ENCODE results near the gene NALCN. TPM values are rescaled to one million over a fixed set of nuclear protein-coding genes. Genes with fewer than 3 reads are reported as not detected.

NALCN gene
- total RNA-seq, 5 donors from 2014 or later (not counting 1 experiment from before 2014, with no cell fraction given): not detected

GRCh38 chr13:101291206-101291605, 125.1 kb downstream of the NALCN start:
- H3K4me1 Mint-ChIP-seq: no peaks in the 10 kb centered on the region
- Histone ChIP-seq H3K4me1 (ENCODE audit: control insufficient read depth in 1 of 2, extremely low read depth in 1 of 2, insufficient read depth in 2 of 2, low read length in 2 of 2) (no peaks in the 10 kb centered on the region), H3K36me3 (ENCODE audit: control insufficient read depth in 2 of 2, extremely low read depth in 1 of 2, insufficient read depth in 1 of 2, low read length in 1 of 2) (no peaks in the 10 kb centered on the region), H3K27me3 (replicated peaks in 1 of 2; ENCODE audit: control insufficient read depth in 2 of 2, extremely low read depth in 1 of 2, insufficient read depth in 2 of 2, low read length in 1 of 2) (no peaks in the 10 kb centered on the region), H3K9me3 (no peaks in the 10 kb centered on the region), H3K4me3 (ENCODE audit: control insufficient read depth in 1 of 2, extremely low read depth in 1 of 2, low read length in 1 of 2) (no peak overlapping the region), H3K27ac (ENCODE audit: low read length) (no peak overlapping the region)
- 83% methylated on average over 2 of the region's 2 CpGs for WGBS (ENCODE audit: insufficient coverage)
- H3K36me3 Mint-ChIP-seq: no peaks in the 10 kb centered on the region
- no peak overlapping the region for H3K4me3 Mint-ChIP-seq
- POLR2A ChIA-PET: no interaction called here
- no peak overlapping the region for H3K27ac Mint-ChIP-seq
- no peak for ATAC-seq (replicated peaks in 1 of 4)
- CTCF ChIA-PET: no interaction called here
- peaks cover 2 to 8% of the 10 kb centered on the region in 2 donors for H3K27me3 Mint-ChIP-seq
- H3K9me3 Mint-ChIP-seq: peaks cover 0 to 8% (median 7%) of the 10 kb centered on the region in 3 donors
- no peak for DNase-seq

- no peaks in the 10 kb centered on the region for H3K4me1 ChIP-seq (ENCODE audit: control insufficient read depth in 1 of 2, extremely low read depth in 1 of 2, insufficient read depth in 2 of 2, low read length in 2 of 2)
- H3K27ac Mint-ChIP-seq: no peak overlapping the region
- ChIA-PET POLR2A (no interaction called here), CTCF (no interaction called here)
- peaks cover 2 to 8% of the 10 kb centered on the region in 2 donors for H3K27me3 Mint-ChIP-seq
- H3K36me3 Mint-ChIP-seq: no peaks in the 10 kb centered on the region
- no peak for ATAC-seq (replicated peaks in 1 of 4)
- no peaks in the 10 kb centered on the region for H3K27me3 ChIP-seq (replicated peaks in 1 of 2; ENCODE audit: control insufficient read depth in 2 of 2, extremely low read depth in 1 of 2, insufficient read depth in 2 of 2, low read length in 1 of 2)
- no peaks in the 10 kb centered on the region for H3K4me1 Mint-ChIP-seq
- WGBS (ENCODE audit: insufficient coverage): no CpG with 5 or more reads among the region's 5 CpGs
- peaks cover 0 to 5% (median 3%) of the 10 kb centered on the region in 3 donors for H3K9me3 Mint-ChIP-seq
- H3K36me3 ChIP-seq (ENCODE audit: control insufficient read depth in 2 of 2, extremely low read depth in 1 of 2, insufficient read depth in 1 of 2, low read length in 1 of 2): no peaks in the 10 kb centered on the region
- H3K4me3 ChIP-seq (ENCODE audit: control insufficient read depth in 1 of 2, extremely low read depth in 1 of 2, low read length in 1 of 2): no peak overlapping the region
- no peak overlapping the region for H3K27ac ChIP-seq (ENCODE audit: low read length)
- no peak overlapping the region for H3K4me3 Mint-ChIP-seq
- DNase-seq: peak in 1 of 35 experiments; percentile 2
- no peaks in the 10 kb centered on the region for H3K9me3 ChIP-seq
These were observed 126.5 kb downstream of the NALCN start for GRCh38 chr13:101289764-101290163.

GRCh38 chr13:101283782-101284181, 132.5 kb downstream of the NALCN start:
- ATAC-seq (replicated peaks in 1 of 4): no peak
- WGBS (ENCODE audit: insufficient coverage): no CpG with 5 or more reads among the region's 3 CpGs
- Histone ChIP-seq H3K9me3 (no peaks in the 10 kb centered on the region), H3K36me3 (ENCODE audit: control insufficient read depth in 2 of 2, extremely low read depth in 1 of 2, insufficient read depth in 1 of 2, low read length in 1 of 2) (no peaks in the 10 kb centered on the region), H3K27me3 (replicated peaks in 1 of 2; ENCODE audit: control insufficient read depth in 2 of 2, extremely low read depth in 1 of 2, insufficient read depth in 2 of 2, low read length in 1 of 2) (no peaks in the 10 kb centered on the region), H3K4me3 (ENCODE audit: control insufficient read depth in 1 of 2, extremely low read depth in 1 of 2, low read length in 1 of 2) (no peak overlapping the region), H3K4me1 (ENCODE audit: control insufficient read depth in 1 of 2, extremely low read depth in 1 of 2, insufficient read depth in 2 of 2, low read length in 2 of 2) (no peaks in the 10 kb centered on the region), H3K27ac (ENCODE audit: low read length) (no peak overlapping the region)
- peaks cover 0 to 4% (median 0%) of the 10 kb centered on the region in 3 donors for H3K9me3 Mint-ChIP-seq
- no peak overlapping the region for H3K27ac Mint-ChIP-seq
- no peak overlapping the region for H3K4me3 Mint-ChIP-seq
- CTCF ChIA-PET: no interaction called here
- H3K27me3 Mint-ChIP-seq: peaks cover 0 to 2% of the 10 kb centered on the region in 2 donors
- no peak for DNase-seq
- POLR2A ChIA-PET: interaction anchor here in 1 of 2 donors (0.6 kb wide), 1 partner anchor 107 kb away, joined by 3 read pairs; no protein-coding TSS in a partner anchor
- no peaks in the 10 kb centered on the region for H3K36me3 Mint-ChIP-seq
- no peaks in the 10 kb centered on the region for H3K4me1 Mint-ChIP-seq

- H3K4me1 Mint-ChIP-seq: no peaks in the 10 kb centered on the region
- Histone ChIP-seq H3K9me3 (no peaks in the 10 kb centered on the region), H3K4me1 (ENCODE audit: control insufficient read depth in 1 of 2, extremely low read depth in 1 of 2, insufficient read depth in 2 of 2, low read length in 2 of 2) (no peaks in the 10 kb centered on the region), H3K36me3 (ENCODE audit: control insufficient read depth in 2 of 2, extremely low read depth in 1 of 2, insufficient read depth in 1 of 2, low read length in 1 of 2) (no peaks in the 10 kb centered on the region), H3K27ac (ENCODE audit: low read length) (no peak overlapping the region), H3K27me3 (replicated peaks in 1 of 2; ENCODE audit: control insufficient read depth in 2 of 2, extremely low read depth in 1 of 2, insufficient read depth in 2 of 2, low read length in 1 of 2) (no peaks in the 10 kb centered on the region), H3K4me3 (ENCODE audit: control insufficient read depth in 1 of 2, extremely low read depth in 1 of 2, low read length in 1 of 2) (no peak overlapping the region)
- ChIA-PET CTCF (no interaction called here), POLR2A (no interaction called here)
- no peak overlapping the region for H3K27ac Mint-ChIP-seq
- DNase-seq: no peak
- no CpG with 5 or more reads among the region's 9 CpGs for WGBS (ENCODE audit: insufficient coverage)
- H3K36me3 Mint-ChIP-seq: no peaks in the 10 kb centered on the region
- ATAC-seq (replicated peaks in 1 of 4): no peak
- no peak overlapping the region for H3K4me3 Mint-ChIP-seq
- H3K9me3 Mint-ChIP-seq: no peaks in the 10 kb centered on the region
- peaks cover 0 to 8% of the 10 kb centered on the region in 2 donors for H3K27me3 Mint-ChIP-seq
These were observed 143.4 kb downstream of the NALCN start for GRCh38 chr13:101272886-101273285.

- ATAC-seq (replicated peaks in 1 of 4) (no peak), DNase-seq (no peak)
- Histone ChIP-seq H3K36me3 (ENCODE audit: control insufficient read depth in 2 of 2, extremely low read depth in 1 of 2, insufficient read depth in 1 of 2, low read length in 1 of 2) (no peaks in the 10 kb centered on the region), H3K27ac (ENCODE audit: low read length) (no peak overlapping the region), H3K27me3 (replicated peaks in 1 of 2; ENCODE audit: control insufficient read depth in 2 of 2, extremely low read depth in 1 of 2, insufficient read depth in 2 of 2, low read length in 1 of 2) (no peaks in the 10 kb centered on the region), H3K4me1 (ENCODE audit: control insufficient read depth in 1 of 2, extremely low read depth in 1 of 2, insufficient read depth in 2 of 2, low read length in 2 of 2) (no peaks in the 10 kb centered on the region), H3K4me3 (ENCODE audit: control insufficient read depth in 1 of 2, extremely low read depth in 1 of 2, low read length in 1 of 2) (no peak overlapping the region), H3K9me3 (no peaks in the 10 kb centered on the region)
- no peaks in the 10 kb centered on the region for H3K36me3 Mint-ChIP-seq
- H3K4me1 Mint-ChIP-seq: no peaks in the 10 kb centered on the region
- H3K9me3 Mint-ChIP-seq: no peaks in the 10 kb centered on the region
- no peak overlapping the region for H3K27ac Mint-ChIP-seq
- peaks cover 0 to 8% of the 10 kb centered on the region in 2 donors for H3K27me3 Mint-ChIP-seq
- ChIA-PET CTCF (no interaction called here), POLR2A (no interaction called here)
- no peak overlapping the region for H3K4me3 Mint-ChIP-seq
- WGBS (ENCODE audit: insufficient coverage): 89% methylated on average over 11 of the region's 11 CpGs
These were observed 144.5 kb downstream of the NALCN start for GRCh38 chr13:101271681-101272245.

GRCh38 chr13:101267656-101268055, 148.7 kb downstream of the NALCN start:
- H3K4me3 Mint-ChIP-seq: no peak overlapping the region
- no peaks in the 10 kb centered on the region for H3K27me3 Mint-ChIP-seq
- ChIA-PET CTCF (no interaction called here), POLR2A (no interaction called here)
- H3K36me3 Mint-ChIP-seq: no peaks in the 10 kb centered on the region
- H3K27me3 ChIP-seq (replicated peaks in 1 of 2; ENCODE audit: control insufficient read depth in 2 of 2, extremely low read depth in 1 of 2, insufficient read depth in 2 of 2, low read length in 1 of 2): no peaks in the 10 kb centered on the region
- no peaks in the 10 kb centered on the region for H3K36me3 ChIP-seq (ENCODE audit: control insufficient read depth in 2 of 2, extremely low read depth in 1 of 2, insufficient read depth in 1 of 2, low read length in 1 of 2)
- ATAC-seq (replicated peaks in 1 of 4) (no peak), DNase-seq (no peak)
- H3K27ac Mint-ChIP-seq: no peak overlapping the region
- H3K27ac ChIP-seq (ENCODE audit: low read length): no peak overlapping the region
- WGBS (ENCODE audit: insufficient coverage): 100% methylated on average over 3 of the region's 5 CpGs
- H3K9me3 Mint-ChIP-seq: no peaks in the 10 kb centered on the region
- no peaks in the 10 kb centered on the region for H3K9me3 ChIP-seq
- no peaks in the 10 kb centered on the region for H3K4me1 Mint-ChIP-seq
- no peak overlapping the region for H3K4me3 ChIP-seq (ENCODE audit: control insufficient read depth in 1 of 2, extremely low read depth in 1 of 2, low read length in 1 of 2)
- H3K4me1 ChIP-seq (ENCODE audit: control insufficient read depth in 1 of 2, extremely low read depth in 1 of 2, insufficient read depth in 2 of 2, low read length in 2 of 2): no peaks in the 10 kb centered on the region

- DNase-seq (no peak), ATAC-seq (replicated peaks in 1 of 4) (no peak)
- WGBS (ENCODE audit: insufficient coverage): 59% methylated on average over 2 of the region's 3 CpGs
- POLR2A ChIA-PET: no interaction called here
- Mint-ChIP-seq H3K36me3 (no peaks in the 10 kb centered on the region), H3K27me3 (peaks cover 0 to 2% of the 10 kb centered on the region in 2 donors), H3K9me3 (no peaks in the 10 kb centered on the region), H3K4me1 (no peaks in the 10 kb centered on the region), H3K4me3 (no peak overlapping the region), H3K27ac (no peak overlapping the region)
- Histone ChIP-seq H3K36me3 (ENCODE audit: control insufficient read depth in 2 of 2, extremely low read depth in 1 of 2, insufficient read depth in 1 of 2, low read length in 1 of 2) (no peaks in the 10 kb centered on the region), H3K4me1 (ENCODE audit: control insufficient read depth in 1 of 2, extremely low read depth in 1 of 2, insufficient read depth in 2 of 2, low read length in 2 of 2) (no peaks in the 10 kb centered on the region), H3K4me3 (ENCODE audit: control insufficient read depth in 1 of 2, extremely low read depth in 1 of 2, low read length in 1 of 2) (no peak overlapping the region), H3K27ac (ENCODE audit: low read length) (no peak overlapping the region), H3K9me3 (no peaks in the 10 kb centered on the region), H3K27me3 (replicated peaks in 1 of 2; ENCODE audit: control insufficient read depth in 2 of 2, extremely low read depth in 1 of 2, insufficient read depth in 2 of 2, low read length in 1 of 2) (no peaks in the 10 kb centered on the region)
- CTCF ChIA-PET: no interaction called here
These were observed 150.4 kb downstream of the NALCN start for GRCh38 chr13:101265934-101266333.

Measured in T-cell (primary cell).